COR-L47 (cell line): ENCODE measurements around the gene DIP2B.
"Not testable (repeated sequence)": the region's sequence is repeated elsewhere in the genome, so short reads cannot be mapped to it uniquely, and the experiment has no call there.

Experiments used
- DNase-seq: peaks from one replicate; lab custom pipeline; 2025; lab: John Stamatoyannopoulos, UW

Gene DIP2B

GRCh38 chr12:50504798-50505674, at the start of gene DIP2B:
DIP2B (plus strand) TSS chr12:50504985; CDS start chr12:50505141, 156 bp downstream.
- peak; percentile 90 for DNase-seq

GRCh38 chr12:50458606-50459005, 46.2 kb upstream of the DIP2B start:
- DNase-seq, result no peak

- no peak for DNase-seq
Observed at GRCh38 chr12:50467439-50467838, 37.3 kb upstream of the DIP2B start.

- DNase-seq, result no peak
Observed at GRCh38 chr12:50477241-50477832, 27.4 kb upstream of the DIP2B start.

- DNase-seq, result no peak
Observed at GRCh38 chr12:50482571-50482970, 22.2 kb upstream of the DIP2B start.

- no peak for DNase-seq
Observed at GRCh38 chr12:50483488-50483887, 21.3 kb upstream of the DIP2B start.

GRCh38 chr12:50488801-50489200, 16.0 kb upstream of the DIP2B start:
- no peak for DNase-seq

GRCh38 chr12:50498119-50498518, 6.7 kb upstream of the DIP2B start:
- not testable (repeated sequence) for DNase-seq

GRCh38 chr12:50505675-50506530, 1.1 kb downstream of the DIP2B start:
- DNase-seq, result no peak

- DNase-seq, result no peak
Observed at GRCh38 chr12:50506753-50507473, 2.1 kb downstream of the DIP2B start.

- no peak for DNase-seq
Observed at GRCh38 chr12:50507474-50507838, 2.7 kb downstream of the DIP2B start.

- no peak for DNase-seq
Observed at GRCh38 chr12:50507930-50508329, 3.1 kb downstream of the DIP2B start.

- DNase-seq, result no peak
Observed at GRCh38 chr12:50508414-50508813, 3.6 kb downstream of the DIP2B start.

GRCh38 chr12:50508970-50509663, 4.3 kb downstream of the DIP2B start:
- DNase-seq, result no peak

- DNase-seq, result no peak
Observed at GRCh38 chr12:50514526-50515276, 9.9 kb downstream of the DIP2B start.

GRCh38 chr12:50515587-50515986, 10.8 kb downstream of the DIP2B start:
- no peak for DNase-seq

- DNase-seq, result no peak
Observed at GRCh38 chr12:50517421-50518048, 12.8 kb downstream of the DIP2B start.

- no peak for DNase-seq
Observed at GRCh38 chr12:50518090-50518489, 13.3 kb downstream of the DIP2B start.

GRCh38 chr12:50519353-50519752, 14.6 kb downstream of the DIP2B start:
- no peak for DNase-seq
